Cortex of kidney (tissue), 1 donor: Measurements from ENCODE around the gene RFLNA.

Experiments used
- DNase-seq: peaks from one replicate; lab custom pipeline; 2025; lab: John Stamatoyannopoulos, UW

Gene RFLNA

GRCh38 chr12:124338876-124339603 lies 44.1 kb downstream of the RFLNA start:
- no peak for DNase-seq

- no peak for DNase-seq
These were observed 45.4 kb downstream of the RFLNA start for GRCh38 chr12:124340080-124340900.

- DNase-seq: no peak
These were observed 46.8 kb downstream of the RFLNA start for GRCh38 chr12:124341645-124342069.

GRCh38 chr12:124344022-124344421 lies 49.1 kb downstream of the RFLNA start:
- DNase-seq: no peak

GRCh38 chr12:124344526-124344925 lies 49.6 kb downstream of the RFLNA start:
- no peak for DNase-seq

GRCh38 chr12:124345795-124346194 lies 50.9 kb downstream of the RFLNA start:
- no peak for DNase-seq

GRCh38 chr12:124346425-124347168 lies 51.7 kb downstream of the RFLNA start:
- no peak for DNase-seq

GRCh38 chr12:124347335-124347734 lies 52.4 kb downstream of the RFLNA start:
- DNase-seq: no peak

- DNase-seq: no peak
These were observed 53.1 kb downstream of the RFLNA start for GRCh38 chr12:124347805-124348658.

GRCh38 chr12:124348659-124349380 lies 53.9 kb downstream of the RFLNA start:
- DNase-seq: no peak

GRCh38 chr12:124350491-124350890 lies 55.6 kb downstream of the RFLNA start:
- DNase-seq: no peak

- no peak for DNase-seq
These were observed 56.5 kb downstream of the RFLNA start for GRCh38 chr12:124351422-124351821.

GRCh38 chr12:124352257-124352656 lies 57.4 kb downstream of the RFLNA start:
- DNase-seq: no peak

- no peak for DNase-seq
These were observed 57.9 kb downstream of the RFLNA start for GRCh38 chr12:124352839-124353238.

- no peak for DNase-seq
These were observed 59.5 kb downstream of the RFLNA start for GRCh38 chr12:124354400-124354799.

GRCh38 chr12:124356221-124356620 lies 61.3 kb downstream of the RFLNA start:
- DNase-seq: no peak

- no peak for DNase-seq
These were observed 62.7 kb downstream of the RFLNA start for GRCh38 chr12:124357616-124358015.

GRCh38 chr12:124358572-124358971 lies 63.7 kb downstream of the RFLNA start:
- no peak for DNase-seq

- no peak for DNase-seq
These were observed 65.0 kb downstream of the RFLNA start for GRCh38 chr12:124359671-124360581.
